ENCODE measurements around the gene TNNI3. TPM values are rescaled to one million over a fixed set of nuclear protein-coding genes. Genes with fewer than 3 reads are reported as not detected.
"Not testable (repeated sequence)": the region's sequence is repeated elsewhere in the genome, so short reads cannot be mapped to it uniquely, and the experiment has no call there.

Gene TNNI3
- polyA plus RNA-seq, 4 donors, result 3.3 to 6.6 (median 4.4) TPM

- DNase-seq (ENCODE audit: low read depth in 4 of 4, low spot score in 2 of 4), result no peak
Observed at GRCh38 chr19:55116232-55116858, 41.2 kb downstream of the TNNI3 start.

- no peak for DNase-seq (ENCODE audit: low read depth in 4 of 4, low spot score in 2 of 4)
Observed at GRCh38 chr19:55115446-55116065, 42.0 kb downstream of the TNNI3 start.

- no peak for DNase-seq (ENCODE audit: low read depth in 4 of 4, low spot score in 2 of 4)
Observed at GRCh38 chr19:55114566-55115145, 42.9 kb downstream of the TNNI3 start.

DNA sequence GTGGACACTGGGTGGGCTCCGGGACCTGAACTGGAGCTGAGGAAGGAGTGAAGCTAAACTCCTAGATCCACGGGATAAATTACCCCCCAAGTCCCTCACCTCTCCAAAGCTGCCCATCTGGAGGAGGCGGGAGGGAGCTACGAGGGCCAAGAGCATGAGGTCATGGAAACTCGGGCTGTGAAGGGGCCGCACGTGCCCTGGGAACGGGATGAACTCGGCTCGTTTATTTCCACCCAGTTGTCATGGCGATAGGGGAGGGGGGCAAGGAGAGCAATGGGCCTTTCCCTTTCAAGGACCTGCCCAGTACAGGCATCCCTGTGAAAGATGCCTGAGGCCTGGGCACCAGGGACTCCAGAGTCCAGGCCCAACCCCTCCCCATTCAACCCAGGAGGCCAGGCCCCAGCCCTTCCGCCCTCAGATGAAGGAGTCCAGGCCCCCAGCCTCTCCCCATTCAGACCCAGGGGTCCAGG lies 43.9 kb downstream of the TNNI3 start:
- peak in 3 of 4 donors; percentile 62 to 83 (median 71) for DNase-seq (ENCODE audit: low read depth in 4 of 4, low spot score in 2 of 4)

GRCh38 chr19:55112777-55113569 lies 44.6 kb downstream of the TNNI3 start:
- DNase-seq (ENCODE audit: low read depth in 4 of 4, low spot score in 2 of 4), result no peak

DNA sequence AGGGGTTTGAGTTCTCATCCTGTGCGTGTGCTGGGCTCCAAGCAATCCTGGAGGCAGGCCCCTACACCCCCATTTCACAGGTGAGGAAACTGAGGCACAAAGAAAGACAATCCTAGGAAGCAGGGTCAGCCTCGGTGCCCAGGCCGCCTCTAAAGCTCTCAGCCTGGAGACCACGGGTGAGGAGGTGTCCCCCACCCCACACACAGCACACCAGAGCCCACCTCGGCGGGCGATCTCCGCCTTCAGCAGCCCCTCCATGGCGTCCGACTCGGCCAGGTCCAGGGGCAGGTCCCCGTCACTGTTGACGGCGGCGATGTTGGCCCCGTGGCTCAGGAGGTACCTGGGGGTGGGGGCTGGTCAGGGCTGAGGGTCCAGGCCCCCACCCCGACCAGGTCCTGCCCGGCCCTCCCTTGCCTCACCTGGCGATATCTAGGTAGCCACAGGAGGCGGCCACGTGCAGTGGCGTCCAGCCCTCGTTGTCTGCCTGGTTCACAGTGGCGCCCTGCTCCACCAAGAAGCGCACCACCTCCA lies 45.2 kb downstream of the TNNI3 start:
- DNase-seq (ENCODE audit: low read depth in 4 of 4, low spot score in 2 of 4), result no peak

DNA sequence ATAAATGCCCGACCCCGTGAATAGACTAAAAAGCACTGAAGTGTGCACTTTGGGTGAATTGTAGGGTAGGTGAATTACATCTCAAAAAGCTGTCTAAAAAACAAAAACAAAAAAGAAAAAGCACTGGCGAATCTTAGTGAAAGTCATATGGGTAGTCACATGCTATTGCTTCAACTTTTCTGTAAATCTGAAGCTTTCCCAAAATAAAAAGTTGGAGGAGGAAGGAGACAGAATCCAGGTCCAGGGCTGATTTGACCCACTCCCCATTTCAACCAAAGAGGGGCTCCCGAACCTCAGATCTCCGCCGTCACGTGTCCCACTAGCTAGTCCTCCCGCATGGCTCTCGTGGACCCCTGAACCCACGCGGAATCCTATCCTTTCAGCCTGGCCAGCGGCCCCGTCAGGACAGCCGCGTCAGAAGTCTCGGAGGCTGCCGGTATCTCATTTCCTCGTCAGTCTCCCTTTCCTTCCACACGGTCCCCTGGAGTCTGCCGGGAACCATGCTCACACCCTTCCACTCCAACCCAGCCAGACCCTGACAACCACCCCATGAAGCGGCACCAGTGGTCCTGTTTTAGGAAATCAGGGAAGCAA lies 46.2 kb downstream of the TNNI3 start:
- DNase-seq (ENCODE audit: low read depth in 4 of 4, low spot score in 2 of 4), result no peak

- no peak for DNase-seq (ENCODE audit: low read depth in 4 of 4, low spot score in 2 of 4)
Observed at GRCh38 chr19:55109527-55110291, 47.8 kb downstream of the TNNI3 start.

DNA sequence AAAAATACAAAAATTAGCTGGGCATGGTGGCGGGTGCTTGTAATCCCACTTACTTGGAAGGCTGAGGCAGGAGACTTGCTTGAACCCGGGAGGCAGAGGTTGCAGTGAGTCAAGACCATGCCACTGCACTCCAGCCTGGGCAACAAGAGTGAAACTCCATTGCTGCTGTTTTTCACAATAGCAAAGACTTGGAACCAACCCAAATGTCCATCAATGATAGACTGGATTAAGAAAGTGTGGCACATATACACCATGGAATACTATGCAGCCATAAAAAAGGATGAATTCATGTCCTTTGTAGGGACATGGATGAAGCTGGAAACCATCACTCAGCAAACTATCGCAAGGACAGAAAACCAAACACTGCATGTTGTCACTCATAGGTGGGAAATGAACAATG lies 50.3 kb downstream of the TNNI3 start:
- not testable (repeated sequence) for DNase-seq (ENCODE audit: low read depth in 4 of 4, low spot score in 2 of 4)

- no peak for DNase-seq (ENCODE audit: low read depth in 4 of 4, low spot score in 2 of 4)
Observed at GRCh38 chr19:55106591-55106990, 50.9 kb downstream of the TNNI3 start.

- no peak for DNase-seq (ENCODE audit: low read depth in 4 of 4, low spot score in 2 of 4)
Observed at GRCh38 chr19:55105237-55105636, 52.3 kb downstream of the TNNI3 start.

DNA sequence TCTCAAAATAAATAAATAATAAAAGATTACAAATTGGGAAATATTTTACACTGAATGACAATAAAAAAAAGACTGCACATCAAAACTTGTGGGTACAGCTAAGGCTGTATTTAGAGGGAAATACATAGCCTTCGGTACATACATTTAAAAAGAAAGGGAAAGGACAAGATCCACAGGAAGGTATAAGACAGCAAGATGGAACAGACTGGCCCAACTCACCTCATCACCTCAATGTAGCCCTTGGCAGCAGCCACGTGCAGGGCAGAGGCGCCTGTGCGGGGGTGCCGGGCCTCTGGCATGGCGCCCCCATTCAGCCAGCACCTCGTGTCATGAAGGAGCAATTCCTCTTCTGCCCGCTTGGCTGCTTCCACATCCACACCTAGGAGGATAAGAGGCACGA lies 54.3 kb downstream of the TNNI3 start:
- no peak for DNase-seq (ENCODE audit: low read depth in 4 of 4, low spot score in 2 of 4)

Other genes starting within 250 kb of the TNNI3 start
- gene NLRP7, start 210.2 kb downstream of the TNNI3 start, polyA plus RNA-seq (ENCODE audit: insufficient read length in 4 of 4), result under 1 TPM in 2 of 4 donors, not detected in 2; 0.06 to 0.09 TPM
- gene NLRP2, start 191.4 kb downstream of the TNNI3 start, polyA plus RNA-seq (ENCODE audit: insufficient read length in 4 of 4), result 10 to 100 TPM in 3 of 4 donors, 1 to 10 TPM in 1; 4.7 to 30.3 (median 15.6) TPM
- gene GP6, start 119.5 kb downstream of the TNNI3 start, polyA plus RNA-seq (ENCODE audit: insufficient read length in 4 of 4), result 1 to 10 TPM in 1 of 4 donors, under 1 TPM in 3; 0.32 to 1.5 (median 0.62) TPM
- 10 to 100 TPM; 12.2 to 29.8 (median 23.9) TPM for gene RDH13, start 94.6 kb downstream of the TNNI3 start, polyA plus RNA-seq (ENCODE audit: insufficient read length in 4 of 4)
- 10 to 100 TPM; 38.4 to 86.0 (median 63.3) TPM for gene EPS8L1, start 81.9 kb downstream of the TNNI3 start, polyA plus RNA-seq (ENCODE audit: insufficient read length in 4 of 4)
- gene PPP1R12C, start 40.1 kb downstream of the TNNI3 start, polyA plus RNA-seq (ENCODE audit: insufficient read length in 4 of 4), result 100 to 1,000 TPM in 2 of 4 donors, 10 to 100 TPM in 2; 58.7 to 123 (median 100) TPM
- 1 to 10 TPM; 2.7 to 7.7 (median 4.1) TPM for gene TNNT1, start 8.5 kb downstream of the TNNI3 start, polyA plus RNA-seq (ENCODE audit: insufficient read length in 4 of 4)
- 1 to 10 TPM; 5.1 to 10.0 (median 9.6) TPM for gene DNAAF3, start 8.9 kb upstream of the TNNI3 start, polyA plus RNA-seq (ENCODE audit: insufficient read length in 4 of 4)
- gene SYT5, start 22.6 kb upstream of the TNNI3 start, polyA plus RNA-seq (ENCODE audit: insufficient read length in 4 of 4), result under 1 TPM; 0.07 to 0.71 (median 0.17) TPM
- under 1 TPM; 0.06 to 0.17 (median 0.11) TPM for gene PTPRH, start 51.8 kb upstream of the TNNI3 start, polyA plus RNA-seq (ENCODE audit: insufficient read length in 4 of 4)
- 1 to 10 TPM; 2.4 to 7.4 (median 4.0) TPM for gene TMEM86B, start 71.0 kb upstream of the TNNI3 start, polyA plus RNA-seq (ENCODE audit: insufficient read length in 4 of 4)
- 10 to 100 TPM; 37.3 to 61.5 (median 51.1) TPM for gene PPP6R1, start 101.3 kb upstream of the TNNI3 start, polyA plus RNA-seq (ENCODE audit: insufficient read length in 4 of 4)
- 10 to 100 TPM; 26.0 to 51.5 (median 42.0) TPM for gene HSPBP1, start 122.4 kb upstream of the TNNI3 start, polyA plus RNA-seq (ENCODE audit: insufficient read length in 4 of 4)
- gene BRSK1, start 126.3 kb upstream of the TNNI3 start, polyA plus RNA-seq (ENCODE audit: insufficient read length in 4 of 4), result 10 to 100 TPM; 14.4 to 21.4 (median 15.9) TPM
- 1 to 10 TPM; 1.0 to 1.7 (median 1.3) TPM for gene TMEM150B, start 167.6 kb upstream of the TNNI3 start, polyA plus RNA-seq (ENCODE audit: insufficient read length in 4 of 4)
- 10 to 100 TPM; 13.5 to 36.8 (median 27.2) TPM for gene KMT5C, start 182.1 kb upstream of the TNNI3 start, polyA plus RNA-seq (ENCODE audit: insufficient read length in 4 of 4)
- 1 to 10 TPM in 3 of 4 donors, under 1 TPM in 1; 0.76 to 1.8 (median 1.4) TPM for gene COX6B2, start 197.0 kb upstream of the TNNI3 start, polyA plus RNA-seq (ENCODE audit: insufficient read length in 4 of 4)
- gene GARIN5B, start 205.5 kb upstream of the TNNI3 start, polyA plus RNA-seq (ENCODE audit: insufficient read length in 4 of 4), result under 1 TPM; 0.08 to 0.49 (median 0.21) TPM
- 1 to 10 TPM; 1.0 to 2.6 (median 1.6) TPM for gene IL11, start 212.7 kb upstream of the TNNI3 start, polyA plus RNA-seq (ENCODE audit: insufficient read length in 4 of 4)
- gene TMEM190, start 219.1 kb upstream of the TNNI3 start, polyA plus RNA-seq (ENCODE audit: insufficient read length in 4 of 4), result under 1 TPM in 2 of 4 donors, not detected in 2; 0.40 to 0.76 TPM
- 1 to 10 TPM in 2 of 4 donors, under 1 TPM in 2; 0.18 to 2.4 (median 1.0) TPM for gene TMEM238, start 226.6 kb upstream of the TNNI3 start, polyA plus RNA-seq (ENCODE audit: insufficient read length in 4 of 4)
- 1,000 to 10,000 TPM in 3 of 4 donors, 100 to 1,000 TPM in 1; 826 to 1,568 (median 1,229) TPM for gene RPL28, start 228.2 kb upstream of the TNNI3 start, polyA plus RNA-seq (ENCODE audit: insufficient read length in 4 of 4)

Measured in left renal cortex interstitium (tissue), 4 donors.